IMR-90 (cell line): ENCODE measurements around the gene ANXA8. TPM values are rescaled to one million over a fixed set of nuclear protein-coding genes. Genes with fewer than 3 reads are reported as not detected.

Experiments used
- ATAC-seq: fragments of 200-7000 bp; cut with Tn5 transposase; 2 replicates; pipeline ENCODE4 v1.9.1; 2020; ENCODE audit warnings: low read depth, mild to moderate bottlenecking, moderate library complexity
- BruUV-seq: library from RNA; stranded (reverse); fragments of 400-500 nt; replicated peaks from 2 replicates; lab custom pipeline; 2021; lab: Mats Ljungman, UMichigan
- CTCF ChIA-PET: fragments of 300-600 bp; formaldehyde crosslinking; extraction: SDS; loops from one replicate; lab custom pipeline; 2021; ENCODE audit warnings: antibody characterized with exemption; lab: Yijun Ruan, JAX
- POLR2A ChIA-PET: fragments of 300-600 bp; sonication (Branson Sonifier 250); formaldehyde crosslinking; loops from one replicate; lab custom pipeline; 2022; ENCODE audit warnings: antibody characterized with exemption; ENCODE audit not compliant: unreplicated experiment; lab: Charles Lee
- DNase-seq: peaks from one replicate; pipeline ENCODE4 v3.0.0; 2013
- H2AFZ ChIP-seq: replicated peaks from 2 replicates; pipeline ENCODE3; 2013; ENCODE audit warnings: low read length, mild to moderate bottlenecking; ENCODE audit not compliant: poor library complexity
- H2AK5ac ChIP-seq: 2 replicates; pipeline ENCODE4 v1.6.1; 2013; ENCODE audit warnings: low read depth, low read length, inconsistent platforms
- H2AK9ac ChIP-seq: replicated peaks from 2 replicates; pipeline ENCODE3; 2013; ENCODE audit warnings: mild to moderate bottlenecking, low read depth, low read length, moderate library complexity; ENCODE audit not compliant: poor library complexity
- H2BK120ac ChIP-seq: 2 replicates; pipeline ENCODE4 v1.6.1; 2013; ENCODE audit warnings: low read depth, low read length, inconsistent platforms
- H2BK15ac ChIP-seq: 3 replicates; pipeline ENCODE4 v1.6.1; 2013; ENCODE audit warnings: low read depth, low read length, inconsistent platforms
- H2BK20ac ChIP-seq: 2 replicates; pipeline ENCODE4 v1.6.1; 2013; ENCODE audit warnings: low read depth, mild to moderate bottlenecking, inconsistent platforms, low read length, moderate library complexity
- H2BK5ac ChIP-seq: 2 replicates; pipeline ENCODE4 v1.6.1; 2013; ENCODE audit warnings: mild to moderate bottlenecking, low read depth, low read length, inconsistent platforms; ENCODE audit not compliant: poor library complexity, severe bottlenecking
- H3K14ac ChIP-seq: replicated peaks from 2 replicates; pipeline ENCODE4 v1.6.1; 2013; ENCODE audit warnings: low read depth, low read length, inconsistent platforms
- H3K18ac ChIP-seq: 2 replicates; pipeline ENCODE4 v1.6.1; 2013; ENCODE audit warnings: low read depth, low read length, control low read depth
- H3K23ac ChIP-seq: 2 replicates; pipeline ENCODE4 v1.6.1; 2013; ENCODE audit warnings: low read depth, low read length, inconsistent platforms
- H3K27ac ChIP-seq: 2 replicates; pipeline ENCODE4 v1.5.1; 2013; ENCODE audit warnings: mild to moderate bottlenecking, control low read depth, low read length; ENCODE audit not compliant: insufficient read depth
- H3K27me3 ChIP-seq: 2 replicates; pipeline ENCODE4 v1.6.1; 2013; ENCODE audit warnings: low read length; ENCODE audit not compliant: control insufficient read depth, insufficient read depth
- H3K36me3 ChIP-seq: 2 replicates; pipeline ENCODE4 v1.6.1; 2013; ENCODE audit warnings: low read length, mixed read lengths; ENCODE audit not compliant: control insufficient read depth, insufficient read depth
- H3K4ac ChIP-seq: 2 replicates; pipeline ENCODE4 v1.6.1; 2013; ENCODE audit warnings: low read depth, low read length, inconsistent platforms
- H3K4me1 ChIP-seq: 2 replicates; pipeline ENCODE4 v1.6.1; 2013; ENCODE audit warnings: low read length, mixed read lengths; ENCODE audit not compliant: control insufficient read depth, insufficient read depth
- H3K4me2 ChIP-seq: 2 replicates; pipeline ENCODE4 v1.6.1; 2013; ENCODE audit warnings: low read depth, mild to moderate bottlenecking, control low read depth, low read length, moderate library complexity
- H3K4me3 ChIP-seq: 2 replicates; pipeline ENCODE4 v1.5.1; 2013; ENCODE audit warnings: low read depth, mild to moderate bottlenecking, control low read depth, low read length, moderate library complexity; ENCODE audit not compliant: insufficient read depth
- H3K56ac ChIP-seq: 2 replicates; pipeline ENCODE4 v1.6.1; 2013; ENCODE audit warnings: low read length, inconsistent platforms; ENCODE audit not compliant: insufficient read depth; ENCODE audit errors: extremely low read depth
- H3K79me1 ChIP-seq, 2 experiments: 2 replicates each; pipeline ENCODE4 v1.6.1; 2013; ENCODE audit warnings: low read length in 2 of 2, inconsistent platforms in 1 of 2, low read depth in 1 of 2
- H3K9ac ChIP-seq: 2 replicates; pipeline ENCODE4 v1.6.1; 2013; ENCODE audit warnings: low read depth, low read length, control low read depth
- H3K9me1 ChIP-seq: 2 replicates; pipeline ENCODE4 v1.6.1; 2013; ENCODE audit warnings: low read length, inconsistent platforms; ENCODE audit not compliant: insufficient read depth
- H3K9me3 ChIP-seq: 2 replicates; pipeline ENCODE4 v1.6.1; 2013; ENCODE audit warnings: low read length; ENCODE audit not compliant: control insufficient read depth, insufficient read depth
- H4K20me1 ChIP-seq: 2 replicates; pipeline ENCODE4 v1.6.1; 2013; ENCODE audit warnings: low read length, inconsistent platforms; ENCODE audit not compliant: insufficient read depth
- H4K5ac ChIP-seq: 2 replicates; pipeline ENCODE4 v1.6.1; 2013; ENCODE audit warnings: mild to moderate bottlenecking, low read depth, low read length, control low read depth
- H4K8ac ChIP-seq, 2 experiments: 2 replicates each; pipeline ENCODE4 v1.6.1; 2013; ENCODE audit warnings: low read depth in 2 of 2, low read length in 2 of 2, control low read depth in 1 of 2, inconsistent platforms in 1 of 2
- H4K91ac ChIP-seq: 2 replicates; pipeline ENCODE4 v1.6.1; 2013; ENCODE audit warnings: low read depth, low read length, inconsistent platforms; ENCODE audit not compliant: insufficient read depth
- BHLHE40 ChIP-seq: fragments of 150-350 bp; IDR thresholded peaks from 2 replicates; pipeline ENCODE4 v1.6.1; 2016; ENCODE audit warnings: mild to moderate bottlenecking, low read depth, low read length
- CEBPB ChIP-seq: IDR thresholded peaks from 2 replicates; pipeline ENCODE4 v1.6.1; 2012; ENCODE audit warnings: low read depth, low read length, improper control_type of control experiment
- CHD1 ChIP-seq: IDR thresholded peaks from 2 replicates; pipeline ENCODE4 v1.6.1; 2012; ENCODE audit warnings: low read depth, low read length, improper control_type of control experiment
- FOS ChIP-seq: fragments of 150-350 bp; IDR thresholded peaks from 2 replicates; pipeline ENCODE4 v1.6.1; 2016; ENCODE audit warnings: low read depth, low read length
- MAFK ChIP-seq: IDR thresholded peaks from 2 replicates; pipeline ENCODE4 v1.6.1; 2012; ENCODE audit warnings: low read depth, low read length, improper control_type of control experiment
- MAZ ChIP-seq: IDR thresholded peaks from 2 replicates; pipeline ENCODE4 v1.6.1; 2012; ENCODE audit warnings: low read depth, mild to moderate bottlenecking, low read length, improper control_type of control experiment, moderate library complexity, borderline replicate concordance
- MXI1 ChIP-seq: IDR thresholded peaks from 2 replicates; pipeline ENCODE4 v1.6.1; 2012; ENCODE audit warnings: low read depth, mild to moderate bottlenecking, low read length, moderate library complexity, borderline replicate concordance
- NFE2L2 ChIP-seq: fragments of 150-350 bp; IDR thresholded peaks from 2 replicates; pipeline ENCODE4 v1.6.1; 2016; ENCODE audit warnings: low read depth, mild to moderate bottlenecking, low read length
- RCOR1 ChIP-seq: IDR thresholded peaks from 2 replicates; pipeline ENCODE4 v1.6.1; 2012; ENCODE audit warnings: mild to moderate bottlenecking, low read length, improper control_type of control experiment; ENCODE audit not compliant: insufficient replicate concordance
- RFX5 ChIP-seq: IDR thresholded peaks from 2 replicates; pipeline ENCODE4 v1.8.0; 2012; ENCODE audit warnings: low read depth, mild to moderate bottlenecking, low read length, moderate library complexity
- SMC3 ChIP-seq: fragments of 150-350 bp; IDR thresholded peaks from 2 replicates; pipeline ENCODE4 v1.6.1; 2016; ENCODE audit warnings: low read depth, mild to moderate bottlenecking, antibody characterized with exemption, low read length, moderate library complexity
- WGBS, 2 experiments: methylation state at CpG; one replicate each; pipeline versions ENCODE4 v1.1.5 to v1.1.7; 2013; ENCODE audit warnings: missing lambda C conversion rate in 2 of 2; ENCODE audit not compliant: insufficient read length in 1 of 2; ENCODE audit errors: extremely low coverage in 2 of 2; 5-methylcytosine and 5-hydroxymethylcytosine counted together
- dilution Hi-C: fragments of 300-500 bp; cut with HindIII; formaldehyde crosslinking; loops from one replicate; pipeline ENCODE4 v1.14.3; 2018; ENCODE audit warnings: low sequenced_read_pairs; ENCODE audit not compliant: unreplicated experiment
- in situ Hi-C: fragments of 300-500 bp; cut with MboI; formaldehyde crosslinking; loops from 3 replicates; pipeline ENCODE4 v1.14.3; 2019; ENCODE audit warnings: low sequenced_read_pairs, inconsistent platforms, mixed read lengths
- intact Hi-C: fragments of 100-400 bp; cut with micrococcal nuclease; formaldehyde crosslinking; loops from 2 replicates; pipeline ENCODE4 v1.10.0; 2022
- polyA plus RNA-seq, 3 experiments: library from polyadenylated mRNA; depleted of rRNA; stranded (reverse); fragments of >200 nt; gene quantifications; 2 replicates each; pipeline ENCODE4 v1.2.3, GENCODE V29; 2012; ENCODE audit warnings: low replicate concordance in 1 of 3
- total RNA-seq: library from RNA; depleted of rRNA; stranded (reverse); fragments of >200 nt; gene quantifications from 2 replicates; pipeline ENCODE4 v1.2.3, GENCODE V29; 2012
- TF ChIP-seq, protein P1 (sequence below): fragments of 150-350 bp; IDR thresholded peaks from 2 replicates; pipeline ENCODE4 v1.6.1; 2017; ENCODE audit warnings: mild to moderate bottlenecking, antibody characterized with exemption, low read length, low read depth
- TF ChIP-seq, protein P2 (sequence below): fragments of 150-350 bp; IDR thresholded peaks from 2 replicates; pipeline ENCODE4 v1.6.1; 2016; ENCODE audit warnings: low read depth, mild to moderate bottlenecking, low read length, moderate library complexity, borderline replicate concordance
- TF ChIP-seq, protein P3 (sequence below): conservative IDR thresholded peaks from 2 replicates; pipeline ENCODE4 v1.5.1; 2012; ENCODE audit warnings: mild to moderate bottlenecking, low read depth, low read length, improper control_type of control experiment

ANXA8 gene
- total and polyA plus RNA-seq, 2 of the 4 experiments (the other 2 are of a cell fraction) = 0.90 to 1.1 TPM

DNA sequence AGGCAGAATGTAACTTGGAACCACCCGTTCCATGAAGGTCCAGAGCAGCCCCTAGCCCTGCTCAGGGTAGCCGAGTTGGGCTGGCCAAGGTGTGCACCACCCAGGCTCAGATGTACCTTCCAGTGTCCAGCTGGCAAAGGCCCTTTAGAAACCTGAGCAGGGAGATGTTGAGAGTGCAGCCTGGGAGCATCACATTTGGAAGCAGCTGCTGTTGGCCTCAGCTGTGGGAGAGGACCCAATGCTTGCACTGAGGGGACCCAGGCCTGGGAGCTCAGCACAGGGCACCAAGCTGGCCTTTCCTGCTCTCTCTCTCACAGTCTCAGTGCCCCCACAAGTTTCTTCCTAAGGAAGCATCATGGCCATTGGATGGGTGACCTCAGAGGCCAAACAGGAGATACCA lies 33.5 kb downstream of the ANXA8 start:
- H3K9ac ChIP-seq = no peak overlapping the region
- no peak overlapping the region for H3K14ac ChIP-seq
- H4K5ac ChIP-seq = no peak overlapping the region
- H3K9me1 ChIP-seq = peaks cover 13% of the 10 kb centered on the region
- H3K27me3 ChIP-seq = peaks cover 28% of the 10 kb centered on the region; the same call in 1 of the 2 replicates
- H3K23ac ChIP-seq = no peak overlapping the region
- H3K79me1 ChIP-seq = no peaks in the 10 kb centered on the region
- H3K4me3 ChIP-seq = no peak overlapping the region
- no peak overlapping the region for H2AK5ac ChIP-seq
- H2AK9ac ChIP-seq = no peak overlapping the region
- H3K36me3 ChIP-seq = no peaks in the 10 kb centered on the region
- no peak overlapping the region for H2BK20ac ChIP-seq
- WGBS, 2 experiments = no CpG with 5 or more reads among the region's 2 CpGs
- no peak overlapping the region for H3K27ac ChIP-seq
- no peak overlapping the region for H3K4ac ChIP-seq
- H3K18ac ChIP-seq = no peak overlapping the region
- H2BK15ac ChIP-seq = no peak overlapping the region
- POLR2A ChIA-PET = no interaction called here
- H3K4me1 ChIP-seq = no peaks in the 10 kb centered on the region
- no TSS peak for BruUV-seq
- no peak for ATAC-seq
- H2BK120ac ChIP-seq = no peak overlapping the region
- H3K56ac ChIP-seq = no peak overlapping the region
- CTCF ChIA-PET = no interaction called here
- no peak overlapping the region for H2AFZ ChIP-seq
- dilution Hi-C loops (no loop called here), intact Hi-C loops (no loop called here), in situ Hi-C loops (no loop called here)
- H3K4me2 ChIP-seq = no peak overlapping the region
- no peak overlapping the region for H4K8ac ChIP-seq
- H4K91ac ChIP-seq = no peak overlapping the region
- no peak for DNase-seq
- TF ChIP-seq RFX5 (no peak), MXI1 (no peak), MAFK (no peak), MAZ (no peak), NFE2L2 (no peak), FOS (no peak), CEBPB (no peak), RCOR1 (no peak), SMC3 (no peak), BHLHE40 (no peak), CHD1 (no peak)
- TF ChIP-seq, protein P1, sequence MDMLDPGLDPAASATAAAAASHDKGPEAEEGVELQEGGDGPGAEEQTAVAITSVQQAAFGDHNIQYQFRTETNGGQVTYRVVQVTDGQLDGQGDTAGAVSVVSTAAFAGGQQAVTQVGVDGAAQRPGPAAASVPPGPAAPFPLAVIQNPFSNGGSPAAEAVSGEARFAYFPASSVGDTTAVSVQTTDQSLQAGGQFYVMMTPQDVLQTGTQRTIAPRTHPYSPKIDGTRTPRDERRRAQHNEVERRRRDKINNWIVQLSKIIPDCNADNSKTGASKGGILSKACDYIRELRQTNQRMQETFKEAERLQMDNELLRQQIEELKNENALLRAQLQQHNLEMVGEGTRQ = no peak
- TF ChIP-seq, protein P2, sequence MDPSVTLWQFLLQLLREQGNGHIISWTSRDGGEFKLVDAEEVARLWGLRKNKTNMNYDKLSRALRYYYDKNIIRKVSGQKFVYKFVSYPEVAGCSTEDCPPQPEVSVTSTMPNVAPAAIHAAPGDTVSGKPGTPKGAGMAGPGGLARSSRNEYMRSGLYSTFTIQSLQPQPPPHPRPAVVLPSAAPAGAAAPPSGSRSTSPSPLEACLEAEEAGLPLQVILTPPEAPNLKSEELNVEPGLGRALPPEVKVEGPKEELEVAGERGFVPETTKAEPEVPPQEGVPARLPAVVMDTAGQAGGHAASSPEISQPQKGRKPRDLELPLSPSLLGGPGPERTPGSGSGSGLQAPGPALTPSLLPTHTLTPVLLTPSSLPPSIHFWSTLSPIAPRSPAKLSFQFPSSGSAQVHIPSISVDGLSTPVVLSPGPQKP = no peak
- TF ChIP-seq, protein P3, sequence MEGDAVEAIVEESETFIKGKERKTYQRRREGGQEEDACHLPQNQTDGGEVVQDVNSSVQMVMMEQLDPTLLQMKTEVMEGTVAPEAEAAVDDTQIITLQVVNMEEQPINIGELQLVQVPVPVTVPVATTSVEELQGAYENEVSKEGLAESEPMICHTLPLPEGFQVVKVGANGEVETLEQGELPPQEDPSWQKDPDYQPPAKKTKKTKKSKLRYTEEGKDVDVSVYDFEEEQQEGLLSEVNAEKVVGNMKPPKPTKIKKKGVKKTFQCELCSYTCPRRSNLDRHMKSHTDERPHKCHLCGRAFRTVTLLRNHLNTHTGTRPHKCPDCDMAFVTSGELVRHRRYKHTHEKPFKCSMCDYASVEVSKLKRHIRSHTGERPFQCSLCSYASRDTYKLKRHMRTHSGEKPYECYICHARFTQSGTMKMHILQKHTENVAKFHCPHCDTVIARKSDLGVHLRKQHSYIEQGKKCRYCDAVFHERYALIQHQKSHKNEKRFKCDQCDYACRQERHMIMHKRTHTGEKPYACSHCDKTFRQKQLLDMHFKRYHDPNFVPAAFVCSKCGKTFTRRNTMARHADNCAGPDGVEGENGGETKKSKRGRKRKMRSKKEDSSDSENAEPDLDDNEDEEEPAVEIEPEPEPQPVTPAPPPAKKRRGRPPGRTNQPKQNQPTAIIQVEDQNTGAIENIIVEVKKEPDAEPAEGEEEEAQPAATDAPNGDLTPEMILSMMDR = no peak
- H2BK5ac ChIP-seq = no peak overlapping the region
- peaks cover 8% of the 10 kb centered on the region for H3K9me3 ChIP-seq
- no peaks in the 10 kb centered on the region for H4K20me1 ChIP-seq
